Motor neuron (in vitro differentiated cells): ENCODE results near the gene RGSL1. TPM values are rescaled to one million over a fixed set of nuclear protein-coding genes. Genes with fewer than 3 reads are reported as not detected.
A peak's percentile ranks its signal among the peaks of the same experiment; 100 is the strongest.

Source experiments
- ATAC-seq, 8 experiments: fragments of 200-7000 bp; cut with Tn5 transposase; replicated peaks in 6 of 8; 2 replicates each; pipeline ENCODE4 v1.8.0; 2021; ENCODE audit warnings: mild to moderate bottlenecking in 8 of 8, moderate library complexity in 8 of 8
- H3K27ac ChIP-seq, 2 donors: fragments of 250-450 bp; sonication (Bioruptor Pico); 2 replicates each; pipeline ENCODE4 v1.9.0; 2021; ENCODE audit warnings: antibody characterized with exemption in 2 of 2, mild to moderate bottlenecking in 2 of 2, moderate library complexity in 1 of 2
- H3K4me1 ChIP-seq, 2 donors: fragments of 250-450 bp; sonication (Bioruptor Pico); replicated peaks in 1 of 2; 2 replicates each; pipeline ENCODE4 v1.6.1; 2021; ENCODE audit warnings: antibody characterized with exemption in 2 of 2, mild to moderate bottlenecking in 2 of 2, moderate library complexity in 1 of 2
- H3K4me3 ChIP-seq, 5 donors: fragments of 250-450 bp; sonication (Bioruptor Pico); 2 replicates each; pipeline ENCODE4 v1.9.0; 2021; ENCODE audit warnings: antibody characterized with exemption in 5 of 5, mild to moderate bottlenecking in 5 of 5, moderate library complexity in 4 of 5
- WGBS, 10 experiments: fragments of 450-650 bp; shearing (Covaris generic); methylation state at CpG; one replicate each; pipeline ENCODE4 v1.0.0; 2022; 5-methylcytosine and 5-hydroxymethylcytosine counted together
- in situ Hi-C, 9 experiments: fragments of 400-800 bp; cut with MboI; loops; one replicate each; pipeline ENCODE4 v1.15.0; 2021; ENCODE audit warnings: low sequenced_read_pairs in 9 of 9, low pct_unique_long_range_greater_than_20kb in 2 of 9; ENCODE audit not compliant: unreplicated experiment in 9 of 9
- total RNA-seq, 8 experiments: library from RNA; unstranded; fragments of 300-600 nt; gene quantifications; 2 replicates each; pipeline versions ENCODE4 v1.2.3 to v1.2.4, GENCODE V29; 2022

Gene RGSL1
- total RNA-seq, 8 experiments from 2014 or later: 0.17 to 2.2 (median 0.21) TPM; not detected in 3

GRCh38 chr1:182587666-182588499 is 137.9 kb downstream of the RGSL1 start:
- Histone ChIP-seq H3K4me1 (peaks cover 3 to 10% of the 10 kb centered on the region in 2 donors), H3K4me3 (peak overlapping the region in 2 of 5 donors; percentile 36 to 38), H3K27ac (no peak overlapping the region)
- in situ Hi-C loops: loop anchor here in 3 of 9 experiments (25.0 kb wide), 1 partner anchor 501 kb away; no protein-coding TSS in a partner anchor
- ATAC-seq: no peak
- 36 to 98% (median 88%) methylated on average over 1 to 4 of the region's 4 CpGs for WGBS, 10 experiments

DNA sequence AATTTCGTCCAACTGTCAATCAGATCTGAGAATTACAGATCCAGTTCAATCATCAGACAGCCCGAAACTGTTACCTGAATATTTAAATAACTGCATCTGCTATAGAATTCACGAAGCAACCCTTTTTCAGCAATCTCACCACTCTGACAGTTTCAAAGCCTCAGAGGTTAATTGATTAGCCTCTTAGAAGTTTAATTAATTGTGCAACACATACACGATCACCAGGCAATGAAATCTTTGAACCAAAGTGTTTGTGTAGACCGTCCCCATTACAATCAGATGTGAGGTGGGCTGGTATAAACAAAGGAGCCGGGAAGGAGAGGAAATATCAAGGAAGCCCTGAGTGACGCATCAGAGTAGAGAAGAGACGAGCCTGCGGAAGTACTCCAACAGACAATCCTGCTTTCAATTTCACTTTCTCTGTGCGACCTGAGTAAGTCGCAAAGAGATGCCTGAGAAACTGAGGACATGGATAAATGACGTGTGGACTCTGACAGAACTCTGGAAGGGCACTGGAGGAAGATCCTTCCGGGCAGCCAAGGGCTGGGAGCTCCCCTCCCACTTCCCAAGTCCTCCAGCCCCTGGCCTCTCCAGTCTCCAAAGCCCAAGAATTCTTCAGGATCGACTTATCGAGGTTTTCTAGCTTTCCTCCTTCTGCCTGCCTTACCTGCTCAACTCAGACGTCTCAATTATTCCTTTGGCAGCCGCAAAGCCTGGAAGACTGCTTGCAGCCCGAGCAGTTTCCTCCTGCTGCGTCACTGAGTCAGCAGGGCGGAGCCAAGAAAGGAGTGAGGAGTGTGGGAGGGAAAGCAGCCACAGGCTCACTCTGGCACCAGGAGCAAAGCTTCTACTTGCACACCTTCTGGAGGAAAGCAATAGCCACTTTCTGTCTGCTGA is 138.8 kb downstream of the RGSL1 start, which contains the start of gene RNASEL:
Gene RNASEL (minus strand): TSS at position 757 of the 897 bp plus-strand sequence. CDS start 2,450 bp downstream, outside the sequence.
- peaks cover 3 to 10% of the 10 kb centered on the region in 2 donors for H3K4me1 ChIP-seq
- ATAC-seq: peak; percentile 80 to 97 (median 94)
- peak within 1 kb of the TSS; percentile 15 to 38 (median 33) for H3K4me3 ChIP-seq
- in situ Hi-C loops: loop anchor here in 3 of 9 experiments (25.0 kb wide), 1 partner anchor 501 kb away; no protein-coding TSS in a partner anchor
- 0 to 80% (median 32%) methylated on average over 1 to 20 of the region's 20 CpGs for WGBS, 10 experiments
- peak within 1 kb of the TSS in 1 of 2 donors; percentile 48 for H3K27ac ChIP-seq

GRCh38 chr1:182589520-182589919 is 139.6 kb downstream of the RGSL1 start:
- Histone ChIP-seq H3K27ac (no peak overlapping the region), H3K4me3 (no peak overlapping the region), H3K4me1 (peaks cover 3 to 10% of the 10 kb centered on the region in 2 donors)
- in situ Hi-C loops: loop anchor here in 3 of 9 experiments (25.0 kb wide), 1 partner anchor 502 kb away; no protein-coding TSS in a partner anchor
- peak in 1 of 8 experiments; percentile 15 for ATAC-seq
- WGBS, 10 experiments: 29 to 100% (median 86%) methylated on average over 1 to 3 of the region's 3 CpGs; no CpG with 5 or more reads in 5 of the 10 experiments

DNA sequence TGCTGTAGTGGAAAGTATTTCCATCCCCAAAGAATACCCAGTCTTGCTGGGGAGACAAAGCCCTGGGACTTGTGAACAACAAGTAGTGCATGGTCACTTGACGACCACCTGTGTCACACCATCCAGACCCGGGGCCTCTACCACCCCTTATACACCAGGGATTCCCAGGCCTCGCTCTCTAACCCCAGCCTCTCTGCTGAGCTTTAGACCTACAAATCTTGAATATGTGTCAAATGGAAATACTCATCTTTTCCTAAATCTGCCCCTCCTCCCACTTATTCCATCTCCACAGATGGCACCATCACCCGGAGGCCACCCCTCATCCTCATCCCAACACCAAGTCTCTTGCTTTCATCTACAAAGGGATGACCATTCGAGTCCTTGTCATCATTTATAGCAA is 140.0 kb downstream of the RGSL1 start:
- WGBS, 10 experiments: 50 to 94% (median 89%) methylated on average over 1 to 5 of the region's 5 CpGs; no CpG with 5 or more reads in 3 of the 10 experiments
- Histone ChIP-seq H3K4me1 (peaks cover 3 to 10% of the 10 kb centered on the region in 2 donors), H3K4me3 (no peak overlapping the region), H3K27ac (no peak overlapping the region)
- in situ Hi-C loops: loop anchor here in 7 of 9 experiments (10.0 to 25.0 kb wide), 2 partner anchors 195 to 503 kb away; partner anchors contain the start of gene NPL (in 5 of the 7)
- no peak for ATAC-seq

- in situ Hi-C loops: loop anchor here in 7 of 9 experiments (5.0 to 25.0 kb wide), 4 partner anchors 187 to 508 kb away; partner anchors contain the start of gene NPL (in 6 of the 7)
- no peak overlapping the region for H3K4me3 ChIP-seq
- H3K4me1 ChIP-seq: peaks cover under 1% of the 10 kb centered on the region in 2 donors
- ATAC-seq: peak; percentile 10 to 73 (median 58)
- H3K27ac ChIP-seq: no peak overlapping the region
- WGBS, 10 experiments: 17 to 83% (median 45%) methylated on average over 1 to 4 of the region's 4 CpGs
Measured at GRCh38 chr1:182595641-182596240, 145.8 kb downstream of the RGSL1 start.

DNA sequence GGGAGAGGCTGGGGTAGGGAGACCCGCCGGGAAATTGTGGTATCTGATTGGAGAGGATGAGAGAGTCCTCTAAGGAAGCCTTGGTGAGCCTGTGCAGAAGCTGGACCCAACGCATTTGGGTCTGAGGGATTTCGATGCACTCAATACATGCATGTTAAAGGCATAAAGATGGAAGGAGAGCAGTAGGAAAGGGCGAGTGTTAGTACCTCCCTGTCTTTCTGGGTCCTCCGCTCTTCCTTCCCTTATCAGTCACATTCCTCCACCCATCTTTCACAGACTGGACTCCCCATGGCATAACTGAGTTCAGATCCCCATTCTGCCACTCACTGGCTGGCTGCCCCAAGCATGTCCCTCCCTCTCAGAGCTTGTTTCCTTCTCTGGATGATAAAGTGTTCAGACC is 147.0 kb downstream of the RGSL1 start:
- ATAC-seq: no peak

DNA sequence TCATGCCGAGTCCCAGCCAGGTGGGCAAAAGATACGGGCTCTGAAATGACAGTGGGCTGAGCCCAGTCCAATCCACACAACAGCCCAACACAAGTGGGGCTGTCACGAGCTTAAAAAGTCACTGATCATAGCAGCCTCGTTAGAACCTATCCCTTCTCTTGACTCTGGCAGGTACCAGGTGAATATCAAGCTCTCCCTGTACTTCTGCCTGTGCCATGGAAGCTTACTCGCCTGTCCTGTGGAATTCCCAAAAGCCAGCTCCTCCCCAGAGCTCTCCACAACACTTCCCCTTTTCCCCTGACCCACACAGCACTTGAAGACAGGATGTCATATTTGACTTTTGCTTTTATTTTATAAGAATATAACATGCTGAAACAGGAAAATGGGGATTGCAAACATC is 148.3 kb downstream of the RGSL1 start:
- in situ Hi-C loops: loop anchor here in 7 of 9 experiments (5.0 to 25.0 kb wide), 4 partner anchors 184 to 511 kb away; partner anchors contain the start of gene NPL (in 6 of the 7)
- Histone ChIP-seq H3K4me1 (peaks cover 24 to 26% of the 10 kb centered on the region in 2 donors), H3K4me3 (no peak overlapping the region), H3K27ac (no peak overlapping the region)
- WGBS, 10 experiments: 65 to 93% (median 78%) methylated on average over 2 to 5 of the region's 5 CpGs; no CpG with 5 or more reads in 2 of the 10 experiments
- ATAC-seq: peak in 1 of 8 experiments; percentile 2

More for the DNA sequence above, 147.0 kb downstream of the RGSL1 start:
- in situ Hi-C loops: loop anchor here in 7 of 9 experiments (5.0 to 25.0 kb wide), 4 partner anchors 185 to 510 kb away; partner anchors contain the start of gene NPL (in 6 of the 7)
- no peak overlapping the region for H3K27ac ChIP-seq
- H3K4me1 ChIP-seq: peaks cover 12% of the 10 kb centered on the region in 2 donors
- WGBS, 10 experiments: 72 to 100% (median 82%) methylated on average over 1 to 6 of the region's 6 CpGs; no CpG with 5 or more reads in 2 of the 10 experiments
- H3K4me3 ChIP-seq: no peak overlapping the region

GRCh38 chr1:182599339-182599738 is 149.4 kb downstream of the RGSL1 start:
- Histone ChIP-seq H3K27ac (no peak overlapping the region), H3K4me3 (no peak overlapping the region), H3K4me1 (peaks cover 28 to 30% of the 10 kb centered on the region in 2 donors)
- no peak for ATAC-seq
- in situ Hi-C loops: loop anchor here in 7 of 9 experiments (5.0 to 25.0 kb wide), 4 partner anchors 183 to 512 kb away; partner anchors contain the start of gene NPL (in 6 of the 7)
- 80 to 100% (median 96%) methylated on average over 1 to 5 of the region's 6 CpGs; no CpG with 5 or more reads in 3 of the 10 experiments for WGBS, 10 experiments

DNA sequence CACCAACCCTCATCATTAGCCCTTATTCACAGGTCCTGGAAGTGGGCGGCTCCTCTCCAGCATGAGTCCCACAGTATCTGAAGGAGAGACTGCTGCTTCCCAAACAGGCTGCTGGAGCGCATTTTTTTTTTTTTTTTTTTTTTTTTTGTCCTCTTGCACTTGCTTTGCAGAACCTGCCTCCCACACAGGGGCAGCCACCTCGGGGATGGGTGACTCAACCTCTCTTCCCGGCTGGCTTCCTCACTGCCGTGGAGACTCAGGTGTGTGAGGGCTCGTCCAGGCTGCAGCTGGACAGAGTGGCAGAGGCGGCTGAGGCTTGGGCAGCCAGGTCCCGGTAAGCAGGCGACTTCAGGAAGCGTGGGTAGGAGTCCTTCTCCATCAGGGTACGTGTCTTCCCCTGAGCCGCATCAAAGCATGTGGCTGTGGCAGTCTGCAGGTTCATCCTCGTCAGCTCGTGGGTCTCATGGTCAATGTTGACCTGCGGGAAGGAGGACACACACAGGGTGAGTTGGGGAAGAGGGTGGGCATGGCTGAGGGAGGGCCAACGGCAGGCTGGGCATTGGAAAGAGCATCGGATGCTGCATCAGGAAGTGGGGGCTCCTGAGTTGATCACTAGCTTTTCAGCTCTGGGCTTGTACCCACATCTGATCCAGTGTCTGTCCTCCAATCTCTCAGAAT is 150.2 kb downstream of the RGSL1 start:
- 77 to 100% (median 93%) methylated on average over 1 to 7 of the region's 17 CpGs; no CpG with 5 or more reads in 5 of the 10 experiments for WGBS, 10 experiments
- peaks cover 30 to 31% of the 10 kb centered on the region in 2 donors for H3K4me1 ChIP-seq
- no peak overlapping the region for H3K4me3 ChIP-seq
- ATAC-seq: no peak
- no peak overlapping the region for H3K27ac ChIP-seq
- in situ Hi-C loops: loop anchor here in 2 of 9 experiments (5.0 to 10.0 kb wide), 2 partner anchors 185 to 187 kb away; partner anchors contain the start of gene NPL (in 2 of the 2)

DNA sequence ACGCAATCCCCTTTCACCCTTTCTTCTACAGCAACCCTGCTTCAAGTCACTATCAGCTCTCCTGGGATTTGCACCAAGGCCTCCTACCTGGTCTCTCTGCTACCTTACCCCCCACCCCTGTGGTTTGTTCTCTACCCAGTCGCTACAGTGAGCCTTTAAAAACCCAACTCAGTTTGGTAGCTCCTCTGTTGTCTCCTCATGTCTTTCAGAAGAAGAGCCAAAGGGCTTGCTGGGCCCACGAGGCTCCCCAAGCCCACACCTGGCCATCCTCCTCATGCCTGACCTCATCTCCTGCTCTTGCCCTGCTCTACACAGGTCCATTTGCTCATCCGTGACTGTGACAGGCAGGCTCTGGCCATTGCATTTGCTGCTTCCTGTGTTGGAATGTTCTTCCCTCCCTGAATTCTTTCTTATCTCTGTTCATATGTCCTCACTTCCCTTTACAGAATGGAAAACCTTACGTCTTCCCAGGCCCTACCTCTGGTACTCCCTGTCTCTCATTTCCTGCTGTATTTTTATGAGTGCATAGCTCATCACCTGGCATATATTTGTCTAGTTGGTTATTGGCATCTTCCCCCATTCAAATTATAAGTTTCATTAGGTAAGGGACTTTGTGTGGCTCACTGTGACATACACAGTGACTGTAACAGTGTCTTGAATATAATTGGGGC is 150.9 kb downstream of the RGSL1 start:
- 0 to 100% (median 74%) methylated on average over 1 to 4 of the region's 5 CpGs; no CpG with 5 or more reads in 1 of the 10 experiments for WGBS, 10 experiments

More for the DNA sequence above, 150.9 kb downstream of the RGSL1 start:
- in situ Hi-C loops: loop anchor here in 2 of 9 experiments (5.0 to 10.0 kb wide), 2 partner anchors 184 to 186 kb away; partner anchors contain the start of gene NPL (in 2 of the 2)
- H3K27ac ChIP-seq: no peak overlapping the region
- no peak overlapping the region for H3K4me3 ChIP-seq
- ATAC-seq: no peak
- H3K4me1 ChIP-seq: peaks cover 30 to 31% of the 10 kb centered on the region in 2 donors
